K562 (cell line): ENCODE measurements around the gene HJV. TPM values are rescaled to one million over a fixed set of nuclear protein-coding genes. Genes with fewer than 3 reads are reported as not detected.
A peak's percentile ranks its signal among the peaks of the same experiment; 100 is the strongest.

Source experiments
- ELF1 ChIP-seq: fragments of 200-800 bp; sonication (Bioruptor generic); IDR thresholded peaks from 2 replicates; pipeline ENCODE4 v1.6.1; 2016; ENCODE audit warnings: missing genetic modification characterization, missing compliant biosample characterization
- HNRNPH1 ChIP-seq: fragments of 200-400 bp; formaldehyde crosslinking; optimal IDR thresholded peaks from 2 replicates; pipeline ENCODE3; 2017; ENCODE audit warnings: low read depth, mild to moderate bottlenecking, low read length, moderate library complexity
- KDM2B ChIP-seq: fragments of 250-450 bp; sonication (Bioruptor Pico); IDR thresholded peaks from 2 replicates; pipeline ENCODE4 v1.8.0; 2021; ENCODE audit warnings: mild to moderate bottlenecking, moderate library complexity
- L3MBTL2 ChIP-seq: fragments of 450-650 bp; IDR thresholded peaks from 2 replicates; pipeline ENCODE4 v1.6.1; 2016; ENCODE audit warnings: mild to moderate bottlenecking, moderate library complexity
- PHB2 ChIP-seq: fragments of 450-650 bp; IDR thresholded peaks from 2 replicates; pipeline ENCODE4 v1.6.1; 2017; ENCODE audit warnings: low read depth
- RAD51 ChIP-seq: fragments of 450-650 bp; IDR thresholded peaks from 2 replicates; pipeline ENCODE4 v1.7.1; 2016; ENCODE audit warnings: low read depth, mild to moderate bottlenecking, borderline replicate concordance
- SAFB2 ChIP-seq: fragments of 200-400 bp; formaldehyde crosslinking; IDR thresholded peaks from 2 replicates; pipeline ENCODE4 v1.6.1; 2018; ENCODE audit warnings: borderline replicate concordance, low read length, low read depth, moderate library complexity; ENCODE audit not compliant: severe bottlenecking
- SIX5 ChIP-seq, 2 experiments: IDR thresholded peaks; 2 replicates each; pipeline ENCODE4 v1.6.1; 2011; ENCODE audit warnings: low read length in 2 of 2, borderline replicate concordance in 1 of 2, low read depth in 1 of 2, mild to moderate bottlenecking in 1 of 2, moderate library complexity in 1 of 2; ENCODE audit not compliant: insufficient read depth in 1 of 2
- TAF15 ChIP-seq: fragments of 200-400 bp; formaldehyde crosslinking; IDR thresholded peaks from 2 replicates; pipeline ENCODE4 v1.6.1; 2017; ENCODE audit warnings: mild to moderate bottlenecking, low read depth, low read length, moderate library complexity
- XRCC5 ChIP-seq: fragments of 200-400 bp; formaldehyde crosslinking; IDR thresholded peaks from 2 replicates; pipeline ENCODE4 v1.6.1; 2017; ENCODE audit warnings: low read depth, mild to moderate bottlenecking, low read length
- ZBTB7A ChIP-seq: IDR thresholded peaks from 2 replicates; pipeline ENCODE4 v1.6.1; 2011; ENCODE audit warnings: low read depth, mild to moderate bottlenecking, low read length, moderate library complexity, borderline replicate concordance; ENCODE audit not compliant: control insufficient read depth
- ZNF408 ChIP-seq: fragments of 250-450 bp; sonication (Bioruptor Pico); IDR thresholded peaks from 2 replicates; pipeline ENCODE4 v1.4.0; 2020; ENCODE audit warnings: low read depth, mild to moderate bottlenecking, moderate library complexity
- polyA plus RNA-seq, 8 experiments: library from polyadenylated mRNA; depleted of rRNA in 4 of 8; stranded (reverse) in 5 of 8; unstranded in 3 of 8; fragments of >200 nt; fragmentation: Nextera tagmentation in 2 of 8; fragmentation: Illumina TruSeq in 1 of 8; extraction: Ambion mirVana in 2 of 8; extraction: Trizol in 1 of 8; gene quantifications; 2 replicates each; pipeline versions ENCODE4 v1.2.1 to v1.2.3, GENCODE V29; 2011 to 2014; ENCODE audit warnings: inconsistent platforms in 1 of 8, missing spikeins in 1 of 8
- total RNA-seq, 7 experiments: library from RNA; depleted of rRNA in 6 of 7; stranded (reverse); fragments of >200 nt in 6 of 7; fragmentation: Illumina TruSeq in 2 of 7; extraction: Trizol in 2 of 7; gene quantifications; 2 replicates each; pipeline versions ENCODE4 v1.2.1 to v1.2.3, GENCODE V29; 2011 to 2021; ENCODE audit warnings: low replicate concordance in 1 of 7
- TF ChIP-seq, protein P1 (sequence below): sonication (generic); formaldehyde crosslinking; IDR thresholded peaks from 2 replicates; pipeline ENCODE4 v1.8.0; 2023; ENCODE audit warnings: missing genetic modification reagents, mild to moderate bottlenecking, borderline replicate concordance
- TF ChIP-seq, protein P2 (sequence below): fragments of 250-450 bp; sonication (Bioruptor Pico); IDR thresholded peaks from 2 replicates; pipeline ENCODE4 v1.8.0; 2021; ENCODE audit warnings: borderline replicate concordance, mild to moderate bottlenecking, moderate library complexity; ENCODE audit not compliant: poor library complexity, severe bottlenecking
- TF ChIP-seq, protein P3 (sequence below): fragments of 250-450 bp; sonication (Bioruptor Pico); IDR thresholded peaks from 2 replicates; pipeline ENCODE4 v1.8.0; 2022; ENCODE audit warnings: inconsistent platforms, mild to moderate bottlenecking, moderate library complexity, borderline replicate concordance
- TF ChIP-seq, protein P4 (sequence below): sonication (generic); formaldehyde crosslinking; IDR thresholded peaks from 2 replicates; pipeline ENCODE4 v1.8.0; 2022; ENCODE audit warnings: mild to moderate bottlenecking, low read depth, missing genetic modification reagents

HJV gene
- total and polyA plus RNA-seq, 9 of the 15 experiments (the other 6 are each of a cell fraction or from before 2014, with no cell fraction given) = 1.0 to 6.6 (median 2.4) TPM

DNA sequence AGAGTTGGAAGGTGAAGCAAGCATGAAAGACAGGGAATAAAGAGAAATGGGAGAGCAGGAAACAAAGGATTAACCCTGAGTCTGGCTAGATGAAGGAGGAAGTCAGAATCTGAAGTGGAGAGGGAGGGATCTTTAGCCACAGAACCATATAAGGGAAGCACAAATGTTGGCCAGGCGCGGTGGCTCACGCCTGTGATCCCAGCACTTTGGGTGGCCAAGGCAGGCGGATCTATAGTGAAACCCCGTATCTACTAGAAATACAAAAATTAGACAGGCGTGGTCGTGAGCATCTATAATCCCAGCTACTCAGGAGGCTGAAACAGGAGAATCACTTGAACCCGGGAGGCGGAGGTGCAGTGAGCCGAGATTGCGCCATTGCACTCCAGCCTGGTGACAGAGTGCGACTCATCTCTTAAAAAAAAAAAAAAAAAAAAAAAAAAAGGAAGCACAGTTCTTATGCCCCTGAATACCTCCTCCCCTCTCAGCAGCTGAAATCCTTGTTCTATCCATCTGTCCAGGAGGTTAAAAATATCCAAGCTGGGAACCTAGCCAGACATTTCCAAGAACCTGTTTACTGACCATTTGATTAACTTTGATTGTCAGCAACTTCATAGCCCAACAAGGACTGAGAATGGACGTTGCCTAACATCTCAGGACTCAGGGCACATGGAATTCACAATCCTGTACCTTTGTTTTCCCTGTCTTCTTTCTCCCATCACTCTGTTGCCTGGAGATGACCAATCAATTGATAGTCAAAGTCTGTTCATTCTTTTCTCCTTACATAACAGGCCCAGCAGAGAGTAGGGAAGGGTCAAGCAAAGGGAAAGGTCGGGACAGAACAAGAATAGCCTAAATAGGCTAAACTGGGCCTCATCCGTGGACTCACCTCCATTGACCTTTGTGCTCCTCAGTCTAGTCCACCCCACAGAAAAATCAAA, 35.8 kb downstream of the HJV start (continued):
- TF ChIP-seq, protein P1, sequence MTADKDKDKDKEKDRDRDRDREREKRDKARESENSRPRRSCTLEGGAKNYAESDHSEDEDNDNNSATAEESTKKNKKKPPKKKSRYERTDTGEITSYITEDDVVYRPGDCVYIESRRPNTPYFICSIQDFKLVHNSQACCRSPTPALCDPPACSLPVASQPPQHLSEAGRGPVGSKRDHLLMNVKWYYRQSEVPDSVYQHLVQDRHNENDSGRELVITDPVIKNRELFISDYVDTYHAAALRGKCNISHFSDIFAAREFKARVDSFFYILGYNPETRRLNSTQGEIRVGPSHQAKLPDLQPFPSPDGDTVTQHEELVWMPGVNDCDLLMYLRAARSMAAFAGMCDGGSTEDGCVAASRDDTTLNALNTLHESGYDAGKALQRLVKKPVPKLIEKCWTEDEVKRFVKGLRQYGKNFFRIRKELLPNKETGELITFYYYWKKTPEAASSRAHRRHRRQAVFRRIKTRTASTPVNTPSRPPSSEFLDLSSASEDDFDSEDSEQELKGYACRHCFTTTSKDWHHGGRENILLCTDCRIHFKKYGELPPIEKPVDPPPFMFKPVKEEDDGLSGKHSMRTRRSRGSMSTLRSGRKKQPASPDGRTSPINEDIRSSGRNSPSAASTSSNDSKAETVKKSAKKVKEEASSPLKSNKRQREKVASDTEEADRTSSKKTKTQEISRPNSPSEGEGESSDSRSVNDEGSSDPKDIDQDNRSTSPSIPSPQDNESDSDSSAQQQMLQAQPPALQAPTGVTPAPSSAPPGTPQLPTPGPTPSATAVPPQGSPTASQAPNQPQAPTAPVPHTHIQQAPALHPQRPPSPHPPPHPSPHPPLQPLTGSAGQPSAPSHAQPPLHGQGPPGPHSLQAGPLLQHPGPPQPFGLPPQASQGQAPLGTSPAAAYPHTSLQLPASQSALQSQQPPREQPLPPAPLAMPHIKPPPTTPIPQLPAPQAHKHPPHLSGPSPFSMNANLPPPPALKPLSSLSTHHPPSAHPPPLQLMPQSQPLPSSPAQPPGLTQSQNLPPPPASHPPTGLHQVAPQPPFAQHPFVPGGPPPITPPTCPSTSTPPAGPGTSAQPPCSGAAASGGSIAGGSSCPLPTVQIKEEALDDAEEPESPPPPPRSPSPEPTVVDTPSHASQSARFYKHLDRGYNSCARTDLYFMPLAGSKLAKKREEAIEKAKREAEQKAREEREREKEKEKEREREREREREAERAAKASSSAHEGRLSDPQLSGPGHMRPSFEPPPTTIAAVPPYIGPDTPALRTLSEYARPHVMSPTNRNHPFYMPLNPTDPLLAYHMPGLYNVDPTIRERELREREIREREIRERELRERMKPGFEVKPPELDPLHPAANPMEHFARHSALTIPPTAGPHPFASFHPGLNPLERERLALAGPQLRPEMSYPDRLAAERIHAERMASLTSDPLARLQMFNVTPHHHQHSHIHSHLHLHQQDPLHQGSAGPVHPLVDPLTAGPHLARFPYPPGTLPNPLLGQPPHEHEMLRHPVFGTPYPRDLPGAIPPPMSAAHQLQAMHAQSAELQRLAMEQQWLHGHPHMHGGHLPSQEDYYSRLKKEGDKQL (CRISPR knock-in tag) = no peak
- TF ChIP-seq, protein P2, sequence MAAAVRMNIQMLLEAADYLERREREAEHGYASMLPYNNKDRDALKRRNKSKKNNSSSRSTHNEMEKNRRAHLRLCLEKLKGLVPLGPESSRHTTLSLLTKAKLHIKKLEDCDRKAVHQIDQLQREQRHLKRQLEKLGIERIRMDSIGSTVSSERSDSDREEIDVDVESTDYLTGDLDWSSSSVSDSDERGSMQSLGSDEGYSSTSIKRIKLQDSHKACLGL (CRISPR knock-in tag) = no peak
- TF ChIP-seq KDM2B (no peak), ZNF408 (CRISPR knock-in tag) (no peak), TAF15 (no peak), PHB2 (no peak), L3MBTL2 (0 out of 2 replicates have a peak, but pooled peaks have one; percentile 23), HNRNPH1 (no peak), ELF1 (tag) (no peak), RAD51 (no peak), XRCC5 (no peak), SIX5 (IDR thresholded peaks at IDR 0.05; ENCODE audit: borderline replicate concordance in 1 of 2, insufficient read depth in 1 of 2, low read depth in 1 of 2, low read length in 2 of 2) (no peak), SAFB2 (no peak), ZBTB7A (no peak)
- TF ChIP-seq, protein P3, sequence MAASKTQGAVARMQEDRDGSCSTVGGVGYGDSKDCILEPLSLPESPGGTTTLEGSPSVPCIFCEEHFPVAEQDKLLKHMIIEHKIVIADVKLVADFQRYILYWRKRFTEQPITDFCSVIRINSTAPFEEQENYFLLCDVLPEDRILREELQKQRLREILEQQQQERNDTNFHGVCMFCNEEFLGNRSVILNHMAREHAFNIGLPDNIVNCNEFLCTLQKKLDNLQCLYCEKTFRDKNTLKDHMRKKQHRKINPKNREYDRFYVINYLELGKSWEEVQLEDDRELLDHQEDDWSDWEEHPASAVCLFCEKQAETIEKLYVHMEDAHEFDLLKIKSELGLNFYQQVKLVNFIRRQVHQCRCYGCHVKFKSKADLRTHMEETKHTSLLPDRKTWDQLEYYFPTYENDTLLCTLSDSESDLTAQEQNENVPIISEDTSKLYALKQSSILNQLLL (CRISPR knock-in tag) = no peak
- TF ChIP-seq, protein P4, sequence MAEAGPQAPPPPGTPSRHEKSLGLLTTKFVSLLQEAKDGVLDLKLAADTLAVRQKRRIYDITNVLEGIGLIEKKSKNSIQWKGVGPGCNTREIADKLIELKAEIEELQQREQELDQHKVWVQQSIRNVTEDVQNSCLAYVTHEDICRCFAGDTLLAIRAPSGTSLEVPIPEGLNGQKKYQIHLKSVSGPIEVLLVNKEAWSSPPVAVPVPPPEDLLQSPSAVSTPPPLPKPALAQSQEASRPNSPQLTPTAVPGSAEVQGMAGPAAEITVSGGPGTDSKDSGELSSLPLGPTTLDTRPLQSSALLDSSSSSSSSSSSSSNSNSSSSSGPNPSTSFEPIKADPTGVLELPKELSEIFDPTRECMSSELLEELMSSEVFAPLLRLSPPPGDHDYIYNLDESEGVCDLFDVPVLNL (CRISPR knock-in tag) = no peak
